HG03457 (cell line): ENCODE data around the gene OSBPL8.
A peak's percentile ranks its signal among the peaks of the same experiment; 100 is the strongest.

Source experiments
- ATAC-seq: cut with Tn5 transposase; IDR thresholded peaks from one replicate; pipeline ENCODE4 v1.9.1; 2021; ENCODE audit warnings: moderate number of reproducible peaks; ENCODE audit not compliant: unreplicated experiment

Gene OSBPL8

GRCh38 chr12:76559400-76560085 is at the start of gene OSBPL8:
Gene OSBPL8, minus strand, starts transcription at chr12:76559771. Its CDS starts 72,220 bp downstream, at chr12:76487551.
- ATAC-seq = peak; percentile 59

GRCh38 chr12:76608070-76608469 is 48.5 kb upstream of the OSBPL8 start:
- ATAC-seq = no peak

GRCh38 chr12:76595056-76595455 is 35.5 kb upstream of the OSBPL8 start:
- ATAC-seq = no peak

GRCh38 chr12:76591476-76591875 is 31.9 kb upstream of the OSBPL8 start:
- ATAC-seq = no peak

- ATAC-seq = no peak
These were observed 30.6 kb upstream of the OSBPL8 start for GRCh38 chr12:76590131-76590530.

- ATAC-seq = no peak
These were observed 29.5 kb upstream of the OSBPL8 start for GRCh38 chr12:76588881-76589565.

GRCh38 chr12:76587428-76588178 is 28.0 kb upstream of the OSBPL8 start:
- no peak for ATAC-seq

- ATAC-seq = no peak
These were observed 27.3 kb upstream of the OSBPL8 start for GRCh38 chr12:76586764-76587395.

GRCh38 chr12:76583301-76583700 is 23.7 kb upstream of the OSBPL8 start:
- ATAC-seq = no peak

- no peak for ATAC-seq
These were observed 14.3 kb upstream of the OSBPL8 start for GRCh38 chr12:76573840-76574373.

- ATAC-seq = no peak
These were observed 11.7 kb upstream of the OSBPL8 start for GRCh38 chr12:76571256-76571655.

GRCh38 chr12:76569685-76570604 is 10.4 kb upstream of the OSBPL8 start:
- ATAC-seq = no peak

GRCh38 chr12:76568888-76569551 is 9.4 kb upstream of the OSBPL8 start:
- no peak for ATAC-seq

- ATAC-seq = no peak
These were observed 8.6 kb upstream of the OSBPL8 start for GRCh38 chr12:76568130-76568529.

- ATAC-seq = no peak
These were observed 3.5 kb upstream of the OSBPL8 start for GRCh38 chr12:76563061-76563460.

GRCh38 chr12:76562130-76562529 is 2.6 kb upstream of the OSBPL8 start:
- no peak for ATAC-seq

- ATAC-seq = no peak
These were observed 518 bp upstream of the OSBPL8 start for GRCh38 chr12:76560086-76560491.

GRCh38 chr12:76558684-76559399 is 729 bp downstream of the OSBPL8 start:
- ATAC-seq = peak; percentile 49

GRCh38 chr12:76556368-76556767 is 3.2 kb downstream of the OSBPL8 start:
- ATAC-seq = no peak
